Measurements from ENCODE around the gene RNU4-1.

GRCh38 chr12:120323772-120324171 is 30.7 kb upstream of the RNU4-1 start:
- no peak for TF ChIP-seq CTCF (IDR thresholded peaks at IDR 0.05)
- TF ChIP-seq POLR2A (IDR thresholded peaks at IDR 0.05), result no peak
